ENCODE results near the gene ADGRD1.

Gene ADGRD1

DNA sequence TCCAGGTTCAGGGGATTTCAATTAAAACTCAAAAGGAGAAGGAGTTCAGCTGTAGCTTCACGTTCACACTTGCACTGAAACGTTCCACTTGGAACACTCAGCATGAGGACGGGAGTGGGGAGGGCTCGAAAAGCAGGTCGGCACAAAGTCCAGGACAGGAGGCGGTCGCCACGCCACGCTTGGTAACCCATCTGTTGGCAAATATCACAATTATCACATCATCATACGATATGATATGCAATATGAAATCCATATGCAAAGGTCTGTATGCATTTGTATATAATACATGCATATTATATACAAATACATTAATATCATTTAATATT is 17.2 kb downstream of the ADGRD1 start:
- H3K4me3 ChIP-seq (ENCODE audit: low read depth, low read length), result no peak overlapping the region
- TF ChIP-seq, protein P1, sequence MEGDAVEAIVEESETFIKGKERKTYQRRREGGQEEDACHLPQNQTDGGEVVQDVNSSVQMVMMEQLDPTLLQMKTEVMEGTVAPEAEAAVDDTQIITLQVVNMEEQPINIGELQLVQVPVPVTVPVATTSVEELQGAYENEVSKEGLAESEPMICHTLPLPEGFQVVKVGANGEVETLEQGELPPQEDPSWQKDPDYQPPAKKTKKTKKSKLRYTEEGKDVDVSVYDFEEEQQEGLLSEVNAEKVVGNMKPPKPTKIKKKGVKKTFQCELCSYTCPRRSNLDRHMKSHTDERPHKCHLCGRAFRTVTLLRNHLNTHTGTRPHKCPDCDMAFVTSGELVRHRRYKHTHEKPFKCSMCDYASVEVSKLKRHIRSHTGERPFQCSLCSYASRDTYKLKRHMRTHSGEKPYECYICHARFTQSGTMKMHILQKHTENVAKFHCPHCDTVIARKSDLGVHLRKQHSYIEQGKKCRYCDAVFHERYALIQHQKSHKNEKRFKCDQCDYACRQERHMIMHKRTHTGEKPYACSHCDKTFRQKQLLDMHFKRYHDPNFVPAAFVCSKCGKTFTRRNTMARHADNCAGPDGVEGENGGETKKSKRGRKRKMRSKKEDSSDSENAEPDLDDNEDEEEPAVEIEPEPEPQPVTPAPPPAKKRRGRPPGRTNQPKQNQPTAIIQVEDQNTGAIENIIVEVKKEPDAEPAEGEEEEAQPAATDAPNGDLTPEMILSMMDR (IDR thresholded peaks at IDR 0.05; ENCODE audit: insufficient read depth, low read length, missing control alignments), result no peak
- POLR2A ChIA-PET, result no interaction called here
- no peak for DNase-seq (ENCODE audit: low read depth, low spot score)
- CTCF ChIA-PET, result no interaction called here

DNA sequence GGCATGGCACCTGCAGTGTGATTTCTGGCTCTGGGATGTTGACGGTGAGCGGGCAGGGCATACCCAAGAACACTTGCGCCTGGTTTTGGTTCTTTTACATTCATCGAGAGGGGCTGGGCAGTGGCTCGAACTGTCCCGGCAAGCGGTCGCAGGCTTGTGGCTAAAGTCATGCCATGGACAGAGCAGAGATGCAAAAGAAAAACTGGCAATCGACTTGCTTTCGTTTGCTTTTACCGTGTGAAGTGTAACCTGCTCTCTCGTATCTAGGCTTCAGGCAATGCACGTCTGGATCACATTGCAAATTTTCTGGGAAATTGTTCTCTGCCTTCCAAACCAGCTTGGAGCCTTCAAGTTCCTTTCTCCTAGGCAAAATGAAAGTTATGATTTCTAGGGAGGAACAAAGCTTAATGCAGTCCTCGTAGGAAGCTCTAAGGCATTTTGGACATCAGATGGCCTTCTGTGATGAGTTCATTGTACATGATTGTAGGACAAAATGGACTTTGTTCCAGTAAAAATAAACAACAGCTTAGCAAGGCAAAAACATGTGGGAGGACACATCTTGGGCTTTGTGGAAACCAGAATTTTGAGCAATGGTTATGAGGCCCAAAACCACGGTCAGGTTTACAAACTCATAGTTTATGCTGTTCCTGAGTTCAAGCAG is 18.3 kb downstream of the ADGRD1 start:
- DNase-seq (ENCODE audit: low read depth, low spot score), result no peak
- CTCF ChIA-PET, result no interaction called here
- POLR2A ChIA-PET, result no interaction called here

DNA sequence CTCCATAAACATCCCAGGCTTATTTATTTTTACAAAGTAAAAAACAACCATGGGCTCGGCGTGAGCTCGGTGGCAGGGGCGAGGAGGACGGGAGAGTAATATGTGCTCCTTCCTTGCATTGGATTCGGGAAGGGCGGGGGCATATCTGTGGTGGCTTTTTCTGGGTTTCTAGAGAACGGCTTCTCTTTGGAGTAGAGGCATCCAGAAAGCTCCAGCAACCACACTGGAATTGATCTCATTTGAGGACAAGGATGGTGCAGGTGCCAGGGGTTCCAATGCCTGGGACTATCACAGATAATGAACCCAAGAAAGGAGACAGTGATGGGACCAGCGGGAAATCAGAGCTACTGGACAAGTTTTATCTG is 18.9 kb downstream of the ADGRD1 start:
- no peak overlapping the region for H3K4me3 ChIP-seq (ENCODE audit: low read depth, low read length)
- ChIA-PET CTCF (no interaction called here), POLR2A (no interaction called here)
- no peak for DNase-seq (ENCODE audit: low read depth, low spot score)
- TF ChIP-seq, protein P1 (IDR thresholded peaks at IDR 0.05; ENCODE audit: insufficient read depth, low read length, missing control alignments), result no peak

More for the DNA sequence above, 18.3 kb downstream of the ADGRD1 start:
- TF ChIP-seq, protein P1 (IDR thresholded peaks at IDR 0.05; ENCODE audit: insufficient read depth, low read length, missing control alignments), result no peak
- H3K4me3 ChIP-seq (ENCODE audit: low read depth, low read length), result no peak overlapping the region

DNA sequence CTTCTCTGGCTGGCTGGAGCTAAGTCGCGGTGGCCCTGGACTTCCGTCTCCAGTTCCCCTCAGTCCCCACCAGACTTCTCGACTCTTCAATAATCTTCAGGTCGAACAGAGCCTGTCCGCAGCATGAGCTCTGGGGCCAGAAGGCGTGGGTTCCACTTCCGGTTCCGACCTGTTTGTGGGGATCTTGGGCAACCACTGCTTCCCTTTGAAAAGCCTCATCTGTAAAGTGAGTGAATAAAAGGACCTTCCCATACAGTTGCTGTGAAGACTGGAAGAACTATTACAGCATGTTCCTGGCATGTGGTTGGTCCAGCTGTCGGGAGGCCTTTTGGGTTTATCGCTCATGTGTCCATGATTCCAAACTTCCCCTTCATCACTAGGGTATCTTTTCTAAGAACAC is 19.4 kb downstream of the ADGRD1 start:
- TF ChIP-seq, protein P1 (IDR thresholded peaks at IDR 0.05; ENCODE audit: insufficient read depth, low read length, missing control alignments), result no peak

DNA sequence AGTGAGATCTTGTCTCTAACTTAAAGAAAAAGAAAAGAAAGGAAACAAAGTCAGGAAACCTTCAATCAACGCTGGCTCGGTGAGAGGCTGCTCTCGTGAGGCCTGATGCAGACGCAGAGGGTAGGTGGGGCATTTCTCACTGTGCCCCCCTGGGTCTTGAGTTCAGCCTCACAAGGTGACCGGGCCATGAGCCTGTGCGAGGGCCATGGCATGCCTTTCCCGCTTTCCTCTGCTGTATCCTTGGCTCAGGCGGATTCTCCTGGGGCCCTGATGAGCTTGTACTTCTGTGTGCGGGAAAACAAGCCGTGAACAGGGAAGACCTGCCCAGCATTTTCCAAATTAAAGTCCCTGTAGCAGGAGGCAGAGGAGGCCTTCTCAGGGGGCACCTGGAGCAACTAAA is 20.2 kb downstream of the ADGRD1 start:
- no peak for DNase-seq (ENCODE audit: low read depth, low spot score)
- TF ChIP-seq, protein P1 (IDR thresholded peaks at IDR 0.05; ENCODE audit: insufficient read depth, low read length, missing control alignments), result no peak
- no peak overlapping the region for H3K4me3 ChIP-seq (ENCODE audit: low read depth, low read length)
- POLR2A ChIA-PET, result no interaction called here
- CTCF ChIA-PET, result no interaction called here

More for the DNA sequence above, 19.4 kb downstream of the ADGRD1 start:
- DNase-seq (ENCODE audit: low read depth, low spot score), result no peak
- ChIA-PET POLR2A (no interaction called here), CTCF (no interaction called here)
- no peak overlapping the region for H3K4me3 ChIP-seq (ENCODE audit: low read depth, low read length)

DNA sequence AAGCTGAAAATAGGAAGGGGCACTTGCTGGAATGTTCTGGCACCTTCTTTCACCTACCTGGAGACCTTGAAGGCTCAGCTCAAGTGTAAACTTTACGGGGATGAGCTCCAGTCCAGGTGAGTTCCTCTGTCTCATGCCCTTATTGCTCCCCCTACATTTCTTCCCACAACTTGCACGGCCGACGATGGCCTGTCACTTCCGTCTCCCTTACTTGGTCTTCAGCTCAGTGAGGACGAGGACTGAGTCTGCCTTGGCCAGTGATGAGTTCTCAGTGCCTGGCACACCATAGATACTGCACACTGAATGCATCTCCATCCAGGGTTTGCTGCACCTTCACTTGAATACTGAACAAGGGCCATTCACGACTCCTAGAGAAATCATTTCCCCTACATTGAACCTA is 21.4 kb downstream of the ADGRD1 start:
- TF ChIP-seq, protein P1 (IDR thresholded peaks at IDR 0.05; ENCODE audit: insufficient read depth, low read length, missing control alignments), result no peak
- H3K4me3 ChIP-seq (ENCODE audit: low read depth, low read length), result no peak overlapping the region
- DNase-seq (ENCODE audit: low read depth, low spot score), result no peak
- CTCF ChIA-PET, result no interaction called here
- POLR2A ChIA-PET, result interaction anchor here (0.6 kb wide), 1 partner anchor 104 kb away, joined by 3 read pairs; no protein-coding TSS in a partner anchor

Measured in AG04449 (cell line).